Measurements from ENCODE around the gene TUBA8.
"Not testable (repeated sequence)": the region's sequence is repeated elsewhere in the genome, so short reads cannot be mapped to it uniquely, and the experiment has no call there.

The TUBA8 gene

DNA sequence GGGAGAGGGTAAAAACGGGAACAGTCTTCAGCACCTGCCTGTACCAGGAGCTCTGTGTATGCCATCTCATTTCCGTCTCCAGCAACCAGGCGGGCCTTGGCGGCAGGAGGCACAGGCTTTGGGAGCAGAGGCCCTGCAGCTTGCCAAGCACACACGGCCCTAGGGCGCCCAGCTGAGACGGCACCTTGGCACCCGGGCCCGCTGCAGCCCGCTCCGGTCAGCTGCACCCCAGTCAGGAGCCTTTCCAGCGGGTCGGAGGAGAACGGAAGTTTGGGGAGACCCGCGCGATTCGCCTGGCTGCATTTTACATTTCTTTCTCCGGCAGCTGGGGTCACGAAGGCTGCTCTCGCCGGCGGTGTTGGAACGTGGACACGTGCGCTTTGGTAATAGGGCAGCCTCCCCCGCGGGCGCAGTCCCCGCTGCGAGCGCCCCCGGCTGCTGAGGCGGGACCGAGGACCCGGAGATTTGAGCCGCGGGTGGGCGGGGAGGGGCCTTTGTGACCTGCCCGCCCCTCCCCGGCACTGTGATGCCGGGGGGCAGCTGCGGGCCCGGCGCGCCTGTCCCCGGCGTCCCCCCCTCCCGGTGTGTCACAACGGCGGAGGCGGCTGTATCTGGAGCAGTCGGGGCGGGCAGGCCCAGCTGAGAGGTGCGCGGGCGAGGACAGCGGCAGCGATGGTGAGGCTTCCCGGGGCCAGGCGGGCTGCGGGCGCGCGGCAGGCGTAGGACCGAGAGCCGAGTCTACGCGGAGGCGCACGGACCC is at the start of gene TUBA8:
TSS of gene TUBA8 (plus strand) at position 616 of the 760 bp plus-strand sequence. CDS start at position 673, 57 bp downstream.
- peak in 1 of 2 donors; percentile 18 for DNase-seq (ENCODE audit: low read depth in 2 of 2)

DNA sequence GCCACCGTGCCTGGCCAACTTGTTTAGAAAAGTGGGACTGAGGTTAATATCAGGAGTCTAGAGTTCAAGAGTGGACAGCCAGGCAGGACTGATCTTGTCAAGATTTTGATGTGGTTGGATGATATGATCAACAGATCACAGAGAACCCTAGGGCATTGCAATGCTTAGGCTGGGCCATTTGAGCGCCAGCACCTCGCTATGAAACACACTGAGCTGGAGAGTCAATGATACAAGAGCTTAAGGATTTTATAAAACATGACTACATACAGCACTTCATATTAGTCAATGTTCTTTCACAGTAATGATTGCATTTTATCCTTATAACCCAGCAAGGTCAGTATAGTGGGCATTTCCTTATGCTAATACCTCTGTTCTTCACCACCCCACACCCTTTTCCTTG is 48.2 kb upstream of the TUBA8 start:
- DNase-seq (ENCODE audit: low read depth in 2 of 2): no peak

DNA sequence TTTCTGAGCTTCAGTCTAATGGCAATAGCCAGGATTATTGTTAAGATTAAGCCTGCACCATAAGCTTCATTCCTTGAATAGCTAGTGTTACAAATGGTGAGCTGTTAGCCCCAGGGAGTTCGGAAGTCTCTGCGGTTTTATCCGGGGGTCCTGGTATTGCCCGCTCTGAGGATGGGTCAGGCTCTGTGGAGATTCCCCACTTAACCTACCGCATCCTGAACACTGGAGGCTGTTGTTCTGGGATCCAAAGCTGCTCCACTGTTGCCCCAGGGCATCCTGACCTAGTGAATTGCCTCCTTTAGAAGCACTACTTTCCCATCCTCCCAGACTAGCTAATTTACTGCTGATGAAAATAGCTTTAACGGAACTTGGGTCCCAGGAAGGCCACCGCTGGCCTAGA is 47.3 kb upstream of the TUBA8 start:
- DNase-seq (ENCODE audit: low read depth in 2 of 2): no peak

DNA sequence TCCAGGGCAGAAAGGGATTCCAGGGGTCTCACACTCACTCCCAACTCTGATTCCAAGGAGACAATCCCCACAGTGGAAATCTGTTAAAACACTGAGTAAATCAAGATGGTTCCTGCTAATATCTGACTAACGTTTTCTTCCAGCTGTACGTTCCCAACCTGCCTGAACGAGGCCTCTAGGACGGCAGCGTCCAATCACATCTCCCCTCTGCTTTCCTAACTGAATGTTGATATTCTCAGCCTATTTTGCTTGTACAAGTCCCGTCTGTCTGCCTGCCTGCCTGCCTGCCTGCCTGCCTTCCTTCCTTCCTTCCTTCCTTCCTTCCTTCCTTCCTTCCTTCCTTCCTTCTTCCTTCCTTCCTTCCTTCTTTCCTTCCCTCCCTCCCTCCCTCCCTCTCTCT is 46.9 kb upstream of the TUBA8 start:
- DNase-seq (ENCODE audit: low read depth in 2 of 2): not testable (repeated sequence)

DNA sequence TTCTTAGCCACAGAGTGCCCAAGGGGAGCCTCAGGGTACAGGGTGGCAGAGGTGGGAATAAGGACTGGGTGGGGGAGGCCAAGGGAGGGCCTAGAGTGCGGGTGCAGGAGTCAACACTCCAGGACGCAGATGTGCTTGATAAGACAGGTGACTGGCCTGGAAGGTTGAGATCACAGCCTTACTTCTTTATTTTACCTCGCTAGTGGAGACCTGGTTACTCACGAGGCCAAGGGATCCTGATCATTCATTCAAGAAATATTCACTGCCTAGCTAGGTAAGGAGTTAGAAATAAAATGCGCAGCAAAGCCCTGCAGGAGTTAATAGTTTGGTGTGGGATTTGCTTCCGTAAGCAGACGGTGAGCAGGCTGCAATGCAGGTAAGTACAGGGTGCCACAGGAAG is 46.0 kb upstream of the TUBA8 start:
- no peak for DNase-seq (ENCODE audit: low read depth in 2 of 2)

DNA sequence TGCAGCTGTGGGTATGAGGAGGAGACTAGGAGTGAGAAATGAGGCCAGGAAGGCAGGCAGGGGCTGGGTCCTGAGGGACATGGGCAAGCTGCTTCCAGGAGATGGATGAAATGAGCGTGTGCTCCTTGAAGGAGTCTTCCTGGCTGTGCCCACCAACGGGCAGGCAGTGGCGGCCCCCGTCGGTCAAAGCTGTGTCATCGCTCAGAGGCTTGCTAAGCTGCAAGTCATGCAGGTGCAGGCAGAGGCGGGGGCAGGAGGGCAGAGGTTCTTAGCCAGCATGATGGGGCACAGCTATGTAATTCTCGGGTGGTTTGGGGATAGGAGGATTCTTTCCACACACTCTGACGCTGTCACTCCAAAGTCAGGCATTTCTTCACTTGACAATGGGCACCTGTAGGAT is 45.4 kb upstream of the TUBA8 start:
- DNase-seq (ENCODE audit: low read depth in 2 of 2): no peak

DNA sequence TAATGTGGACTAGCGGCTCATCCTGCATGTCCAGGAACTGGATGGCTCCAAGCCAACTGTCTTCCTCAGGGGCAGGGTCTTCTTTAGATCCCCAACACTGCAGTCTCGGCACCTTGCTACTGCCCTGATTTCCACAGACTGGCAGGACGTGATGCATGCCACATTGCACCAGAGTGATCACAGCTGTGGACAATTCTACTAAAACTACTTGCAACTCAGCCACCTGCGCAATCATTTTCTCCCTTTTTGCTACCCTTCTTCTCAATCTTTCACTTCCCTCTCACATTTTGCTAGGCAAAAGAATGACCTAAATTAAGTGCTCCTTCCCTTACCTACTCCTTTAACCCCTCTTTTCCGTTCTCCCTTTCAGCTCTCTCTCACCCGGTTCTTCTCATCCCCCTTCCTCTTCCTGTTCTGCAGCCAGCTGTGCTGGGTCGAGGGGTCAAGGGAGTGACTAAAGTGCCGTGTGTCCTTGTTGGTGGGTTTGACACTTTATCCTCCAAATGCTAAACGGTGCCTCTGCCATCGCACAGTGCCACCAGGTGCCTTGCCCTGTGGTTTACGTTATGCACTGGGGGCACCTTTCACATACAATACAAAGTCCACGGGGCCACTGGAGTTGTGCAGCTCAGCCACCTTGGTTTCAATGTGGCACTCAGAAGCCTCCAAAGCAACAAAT is 44.3 kb upstream of the TUBA8 start:
- DNase-seq (ENCODE audit: low read depth in 2 of 2): no peak

DNA sequence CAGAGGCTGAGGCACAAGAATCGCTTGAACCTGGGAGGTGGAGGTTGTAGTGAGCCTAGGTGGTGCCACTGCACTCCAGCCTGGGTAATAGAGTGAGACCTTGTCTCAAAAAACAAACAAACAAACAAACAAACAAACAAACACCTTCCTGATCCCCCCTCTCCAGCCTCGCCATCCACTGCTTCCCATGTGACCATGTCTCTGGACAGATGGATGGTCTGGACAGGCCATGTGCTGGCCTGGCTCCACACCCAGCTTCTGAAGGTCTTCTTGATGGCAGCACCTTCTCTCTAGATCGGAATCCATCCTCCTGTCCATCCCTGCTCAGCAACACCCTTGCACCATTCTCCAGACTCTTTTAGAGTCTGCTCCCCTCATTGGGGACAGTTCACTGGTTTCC is 43.5 kb upstream of the TUBA8 start:
- DNase-seq (ENCODE audit: low read depth in 2 of 2): no peak

DNA sequence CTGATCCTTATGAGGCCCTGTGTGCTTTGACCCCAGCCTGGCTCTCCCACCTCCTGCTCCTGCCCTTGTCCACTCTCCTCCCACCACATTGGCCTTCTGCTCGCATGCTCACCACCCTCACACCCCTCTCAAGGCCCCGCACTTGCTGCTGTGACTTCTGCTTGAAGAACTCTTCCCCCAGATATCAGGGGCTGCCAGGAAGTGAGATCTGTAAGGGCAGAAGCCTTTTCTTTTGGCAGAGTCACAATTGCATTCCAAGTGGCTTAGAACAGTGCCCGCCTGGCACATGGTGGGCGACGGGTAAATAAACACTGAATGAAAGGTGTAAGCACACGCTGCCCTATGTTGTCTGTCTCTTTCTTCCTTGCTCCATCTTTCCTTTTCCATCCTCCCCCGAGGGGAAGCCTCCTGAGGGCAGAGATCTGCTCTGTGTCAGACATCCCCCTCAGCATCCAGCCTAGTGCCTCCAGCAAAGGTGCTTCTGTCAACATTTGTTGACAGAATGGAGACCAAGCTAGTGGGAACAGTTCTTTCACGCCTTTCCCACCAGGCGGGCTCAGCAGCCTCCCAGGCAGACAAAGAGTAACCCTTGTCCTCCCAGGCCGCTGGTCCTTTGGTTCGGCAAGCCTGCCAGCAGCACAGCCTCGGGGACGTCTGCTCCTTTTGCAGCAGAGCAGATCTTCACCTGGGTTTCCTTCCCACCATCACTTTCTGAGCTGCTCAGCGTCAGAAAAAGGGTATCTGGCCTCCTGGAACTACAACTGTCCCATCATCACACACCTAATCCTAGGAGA is 42.9 kb upstream of the TUBA8 start:
- no peak for DNase-seq (ENCODE audit: low read depth in 2 of 2)

DNA sequence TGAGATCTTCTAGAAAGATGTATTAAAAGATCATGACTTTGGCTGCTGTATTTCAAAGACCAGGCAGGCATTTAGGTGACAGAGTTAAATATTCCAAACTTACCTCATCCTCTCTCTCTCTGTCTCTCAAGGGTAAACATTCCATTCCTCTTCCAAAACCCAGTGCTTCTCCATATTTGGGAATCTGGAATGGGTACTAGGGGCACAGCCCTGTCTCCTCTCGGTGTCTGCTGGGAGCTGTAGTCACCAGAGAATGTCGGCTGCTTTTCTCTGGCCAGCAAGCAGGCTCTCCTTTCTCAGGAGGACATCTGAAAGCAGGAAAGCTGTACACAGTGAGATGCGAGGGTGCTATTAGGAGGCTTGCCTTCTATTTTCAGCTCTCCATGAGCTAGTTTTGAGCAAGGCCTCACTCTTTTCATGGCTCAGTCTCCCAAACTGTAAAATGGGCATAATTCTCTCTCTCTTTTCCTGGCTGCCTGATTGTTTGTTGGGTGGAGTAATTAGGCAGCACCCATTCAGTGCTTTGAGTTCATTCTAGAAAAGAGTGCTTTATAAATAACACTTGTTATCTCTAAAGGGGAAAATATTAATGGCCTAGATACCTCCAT is 42.1 kb upstream of the TUBA8 start:
- no peak for DNase-seq (ENCODE audit: low read depth in 2 of 2)

DNA sequence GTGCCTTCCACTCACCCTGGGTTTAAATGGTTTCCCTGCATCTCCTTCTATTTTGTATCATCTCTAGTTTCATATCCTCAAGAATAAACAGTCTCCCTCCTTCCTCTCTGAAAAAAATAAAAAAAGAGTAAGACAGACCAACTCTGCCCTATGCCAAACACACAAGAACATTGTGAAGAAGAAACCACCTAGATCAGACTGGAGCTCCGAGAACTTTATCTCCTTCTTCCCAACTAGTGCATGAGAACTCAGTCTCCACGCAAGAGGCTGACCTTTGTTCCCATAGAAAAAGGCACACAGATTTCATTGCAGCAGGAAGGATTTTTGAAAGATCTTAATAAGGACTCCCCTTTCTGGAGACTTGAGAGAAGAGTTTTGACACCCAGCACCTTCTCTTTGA is 41.6 kb upstream of the TUBA8 start:
- DNase-seq (ENCODE audit: low read depth in 2 of 2): no peak

DNA sequence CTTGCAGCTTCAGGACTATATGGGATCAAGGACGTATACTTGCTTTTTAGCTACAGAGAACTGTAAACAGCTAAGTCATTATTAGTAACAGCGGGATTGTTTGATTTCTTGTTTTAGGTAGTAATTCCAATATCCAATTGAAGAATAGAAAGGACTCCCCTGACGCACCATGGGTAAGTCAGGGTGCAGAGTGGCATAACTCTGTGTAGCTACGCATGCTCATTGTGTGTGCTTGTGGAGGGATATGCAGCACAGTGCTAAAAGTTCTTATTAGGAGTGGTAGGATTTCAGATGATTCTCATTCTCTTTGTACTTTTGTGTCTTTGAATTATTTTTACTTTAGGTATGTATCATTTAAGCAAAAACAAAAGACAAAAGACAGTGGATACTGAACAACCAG is 40.6 kb upstream of the TUBA8 start:
- no peak for DNase-seq (ENCODE audit: low read depth in 2 of 2)

DNA sequence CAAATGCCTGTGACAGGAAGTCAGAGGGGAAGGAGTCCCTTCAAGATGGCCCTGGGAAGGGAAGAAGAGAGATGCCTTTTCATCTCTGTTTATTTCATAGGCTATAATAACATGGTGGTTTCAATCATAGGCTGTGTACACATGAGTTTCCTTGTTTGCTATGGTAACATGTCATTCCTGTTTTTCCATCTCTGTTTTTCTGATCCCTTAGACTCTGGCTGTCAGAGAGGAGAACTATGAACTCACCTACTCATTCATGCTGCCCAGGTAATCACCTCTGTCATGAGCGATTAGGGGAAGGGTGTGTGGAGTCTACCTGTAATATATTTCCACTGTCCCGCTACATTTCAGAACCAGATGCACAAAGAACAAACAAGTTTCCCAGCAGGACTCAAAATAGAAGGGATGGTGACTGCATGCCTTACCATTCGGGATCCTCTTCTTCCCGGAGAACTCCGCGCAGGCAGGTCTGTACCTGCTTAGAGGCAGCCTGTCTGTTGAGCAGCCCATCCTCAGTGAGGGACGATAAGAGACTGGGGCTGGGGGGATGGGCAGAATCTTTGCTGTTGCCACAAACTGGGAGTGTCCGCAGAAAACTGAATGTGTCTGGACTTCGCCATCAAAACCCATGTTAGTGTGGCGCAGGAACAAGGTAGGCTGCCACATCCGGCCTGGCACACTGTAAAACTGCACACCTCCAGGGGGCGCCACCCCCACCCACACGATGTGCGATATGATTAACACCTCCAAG is 39.9 kb upstream of the TUBA8 start:
- no peak for DNase-seq (ENCODE audit: low read depth in 2 of 2)

DNA sequence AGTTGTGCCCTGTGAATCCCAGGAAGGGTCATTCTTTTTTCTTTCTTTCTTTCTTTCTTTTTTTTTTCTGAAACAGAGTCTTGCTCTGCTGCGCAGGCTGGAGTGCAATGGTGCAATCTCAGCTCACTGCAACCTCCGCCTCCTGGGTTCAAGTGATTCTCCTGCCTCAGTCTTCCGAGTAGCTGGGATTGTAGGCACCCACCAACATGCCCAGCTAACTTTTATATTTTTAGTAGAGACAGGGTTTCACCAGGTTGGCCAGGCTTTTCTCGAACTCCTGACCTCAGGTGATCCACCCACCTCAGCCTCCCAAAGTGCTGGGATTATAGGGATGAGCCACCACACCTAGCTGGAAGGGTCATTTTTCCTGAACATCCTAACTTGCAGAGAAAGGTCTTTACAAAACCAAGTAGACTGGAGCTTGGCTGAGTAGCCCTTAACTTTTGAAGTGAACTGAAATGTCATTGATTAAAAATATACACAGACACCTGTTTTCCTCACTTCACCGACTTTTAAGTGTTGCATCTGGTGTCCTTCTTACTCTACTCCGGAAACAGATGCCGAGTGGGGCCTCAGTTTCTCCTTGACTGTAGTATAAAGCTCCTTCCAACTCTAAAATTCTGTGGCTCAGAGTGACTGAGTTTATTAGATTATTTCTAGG is 39.2 kb upstream of the TUBA8 start:
- DNase-seq (ENCODE audit: low read depth in 2 of 2): not testable (repeated sequence)

DNA sequence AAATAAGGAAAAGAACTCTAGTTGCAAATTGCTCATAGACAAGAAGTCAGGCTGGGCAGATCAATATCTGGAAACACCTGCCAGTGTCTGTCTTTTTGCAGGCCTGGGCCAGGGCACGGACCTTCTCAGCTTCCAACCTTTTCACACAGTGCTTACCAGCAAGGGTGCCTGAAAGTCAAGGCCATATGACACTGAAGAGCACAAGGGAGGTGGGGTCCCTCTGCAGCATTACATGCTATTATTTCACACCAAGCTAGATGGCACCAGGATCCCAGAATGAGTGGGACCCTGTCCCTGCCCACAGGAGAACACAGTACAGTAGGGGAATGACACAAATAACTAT is 38.7 kb upstream of the TUBA8 start:
- DNase-seq (ENCODE audit: low read depth in 2 of 2): no peak

DNA sequence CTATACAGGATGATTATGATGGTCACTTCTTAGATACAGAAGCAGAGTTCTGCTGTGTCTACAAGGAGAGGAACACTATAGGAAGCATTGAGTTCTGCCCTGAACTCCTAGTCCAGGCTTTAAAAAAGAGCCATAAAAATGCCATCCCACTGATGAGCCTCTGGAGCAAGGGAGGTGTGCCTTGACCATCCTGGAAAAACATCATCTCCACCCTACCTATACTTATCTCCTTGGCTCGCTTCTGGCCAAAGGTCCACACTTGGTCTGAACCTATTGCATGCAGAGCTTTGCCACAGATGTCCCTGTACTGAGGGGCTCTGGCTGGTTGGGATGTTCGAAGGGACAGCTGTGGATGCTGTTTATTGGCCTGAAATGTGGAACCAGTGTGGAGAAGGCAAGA is 37.1 kb upstream of the TUBA8 start:
- no peak for DNase-seq (ENCODE audit: low read depth in 2 of 2)

DNA sequence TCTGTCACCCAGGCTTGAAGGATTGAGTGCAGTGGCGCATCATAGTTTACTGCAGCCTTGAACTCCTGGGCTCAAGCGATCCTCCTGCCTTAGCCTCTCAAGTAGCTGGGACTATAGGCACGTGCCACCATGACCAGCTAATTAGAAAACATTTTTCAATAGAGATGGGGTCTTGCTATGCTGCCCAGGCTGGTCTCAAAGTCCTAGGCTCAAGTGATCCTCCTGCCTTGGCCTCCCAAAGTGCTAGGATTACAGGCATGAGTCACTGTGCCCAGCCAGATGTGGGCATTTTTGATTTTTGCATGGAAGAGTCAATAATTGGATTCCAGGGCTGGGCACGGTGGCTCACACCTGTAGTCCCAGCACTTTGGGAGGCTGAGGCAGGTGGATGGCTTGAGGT is 36.7 kb upstream of the TUBA8 start:
- not testable (repeated sequence) for DNase-seq (ENCODE audit: low read depth in 2 of 2)

DNA sequence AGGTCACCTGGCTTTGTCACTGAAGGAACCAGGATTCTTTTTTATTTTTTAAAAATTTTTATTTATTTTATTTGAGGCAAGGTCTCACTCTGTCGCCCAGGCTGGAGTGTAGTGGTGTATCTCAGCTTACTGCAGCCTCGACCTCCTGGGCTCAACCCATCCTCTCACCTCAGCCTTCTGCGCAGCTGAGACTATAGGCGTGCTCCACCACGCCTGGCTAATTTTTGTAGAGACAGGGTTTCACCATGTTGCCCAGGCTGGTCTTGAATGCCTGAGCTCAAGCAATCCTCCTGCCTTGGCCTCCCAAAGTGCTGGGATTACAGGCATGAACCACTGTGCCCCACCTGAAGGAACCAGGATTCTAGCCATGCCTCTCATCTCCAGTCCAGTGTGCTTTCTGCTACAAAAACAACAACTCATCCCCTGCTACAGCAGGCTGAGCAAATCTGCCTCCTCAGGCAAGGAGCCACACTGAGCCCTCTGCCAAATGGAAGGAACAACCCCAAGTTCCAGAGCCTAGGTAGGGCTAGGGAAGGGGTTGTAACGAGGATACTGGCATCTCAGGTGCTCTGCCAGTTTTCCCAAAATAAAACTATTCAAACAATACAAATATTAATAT is 35.4 kb upstream of the TUBA8 start:
- no peak for DNase-seq (ENCODE audit: low read depth in 2 of 2)

DNA sequence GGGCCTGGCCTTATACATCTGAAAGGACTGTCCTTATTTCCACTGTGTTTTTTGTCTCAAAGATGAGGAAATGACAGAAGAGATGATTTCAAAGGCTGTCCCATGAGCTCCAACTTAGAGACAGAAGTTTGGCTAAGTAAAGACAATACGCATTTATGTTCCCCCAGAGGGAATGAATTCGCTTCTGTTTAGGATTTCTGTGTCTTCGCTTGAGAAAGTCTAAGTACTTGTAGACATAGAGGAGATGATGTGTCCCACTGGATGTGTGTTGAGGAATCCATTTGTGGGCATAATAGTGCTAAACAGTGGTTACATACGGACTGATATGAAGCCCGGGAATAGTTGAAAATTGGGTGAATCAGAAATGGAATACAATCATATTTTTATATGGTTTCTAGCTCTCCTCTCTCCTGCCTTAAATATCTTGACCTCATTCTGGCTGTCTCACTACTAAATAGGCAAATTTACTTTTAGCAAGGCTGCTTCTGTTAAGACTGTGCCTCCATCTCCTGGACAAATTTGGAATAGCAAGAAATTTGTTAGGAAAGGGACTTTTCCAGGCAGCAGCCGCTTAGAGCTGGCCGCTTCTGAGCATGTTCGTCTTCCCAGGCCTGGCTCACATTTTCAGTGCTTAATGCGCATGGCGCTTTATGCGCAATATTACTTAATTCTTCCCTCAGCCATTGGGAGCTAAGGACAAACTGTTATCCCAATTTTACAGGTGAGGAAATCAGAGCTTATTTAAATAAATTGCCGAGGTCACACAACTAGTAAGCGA is 34.7 kb upstream of the TUBA8 start:
- no peak for DNase-seq (ENCODE audit: low read depth in 2 of 2)

DNA sequence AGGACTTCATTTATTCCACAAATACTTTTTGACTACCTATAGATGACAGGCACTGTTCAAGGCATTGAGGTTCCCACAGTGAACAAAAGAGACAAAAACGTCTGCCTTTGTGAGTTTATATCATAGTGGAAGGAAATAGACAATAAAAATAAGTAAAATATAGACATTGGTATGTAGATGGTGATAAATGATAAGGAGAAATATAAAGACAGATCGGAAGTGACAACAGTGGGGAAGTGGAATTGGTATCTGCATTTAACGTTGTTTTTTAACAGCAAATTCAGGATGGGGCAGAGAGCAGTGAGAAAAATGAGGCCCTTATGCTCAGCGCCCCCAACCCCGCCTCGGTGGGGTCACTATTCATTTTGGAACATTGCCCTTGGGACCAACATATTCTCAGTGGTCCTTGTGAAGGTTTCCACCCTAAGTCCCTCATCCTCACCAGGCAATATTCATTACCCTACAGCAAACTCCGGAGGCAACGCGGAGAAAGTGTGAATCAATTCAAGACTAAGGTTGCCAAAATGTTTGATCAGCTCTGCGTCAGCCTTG is 33.4 kb upstream of the TUBA8 start:
- DNase-seq (ENCODE audit: low read depth in 2 of 2): no peak

Measured in stimulated activated CD4-positive, alpha-beta T cell treated with anti-CD3 and anti-CD28 coated beads, Interleukin-1b, Interleukin-23, amount 100 ng/mL, for 1 hour (primary cell).